Measurements from ENCODE around the gene ARHGEF17.

- no peak for TF ChIP-seq RAD21 (CRISPR knock-in tag; IDR thresholded peaks at IDR 0.05)
- TF ChIP-seq, protein P1, sequence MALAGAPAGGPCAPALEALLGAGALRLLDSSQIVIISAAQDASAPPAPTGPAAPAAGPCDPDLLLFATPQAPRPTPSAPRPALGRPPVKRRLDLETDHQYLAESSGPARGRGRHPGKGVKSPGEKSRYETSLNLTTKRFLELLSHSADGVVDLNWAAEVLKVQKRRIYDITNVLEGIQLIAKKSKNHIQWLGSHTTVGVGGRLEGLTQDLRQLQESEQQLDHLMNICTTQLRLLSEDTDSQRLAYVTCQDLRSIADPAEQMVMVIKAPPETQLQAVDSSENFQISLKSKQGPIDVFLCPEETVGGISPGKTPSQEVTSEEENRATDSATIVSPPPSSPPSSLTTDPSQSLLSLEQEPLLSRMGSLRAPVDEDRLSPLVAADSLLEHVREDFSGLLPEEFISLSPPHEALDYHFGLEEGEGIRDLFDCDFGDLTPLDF (CRISPR knock-in tag; IDR thresholded peaks at IDR 0.05), result no peak
- no peak for TF ChIP-seq FOXJ3 (CRISPR knock-in tag; IDR thresholded peaks at IDR 0.05; ENCODE audit: borderline replicate concordance)
- TF ChIP-seq POLR2A (IDR thresholded peaks at IDR 0.05; ENCODE audit: insufficient read depth in 1 of 2, low read depth in 2 of 2, low read length in 2 of 2), result no peak
- TF ChIP-seq BRCA1 (CRISPR knock-in tag; IDR thresholded peaks at IDR 0.05), result no peak
- TF ChIP-seq, protein P2, sequence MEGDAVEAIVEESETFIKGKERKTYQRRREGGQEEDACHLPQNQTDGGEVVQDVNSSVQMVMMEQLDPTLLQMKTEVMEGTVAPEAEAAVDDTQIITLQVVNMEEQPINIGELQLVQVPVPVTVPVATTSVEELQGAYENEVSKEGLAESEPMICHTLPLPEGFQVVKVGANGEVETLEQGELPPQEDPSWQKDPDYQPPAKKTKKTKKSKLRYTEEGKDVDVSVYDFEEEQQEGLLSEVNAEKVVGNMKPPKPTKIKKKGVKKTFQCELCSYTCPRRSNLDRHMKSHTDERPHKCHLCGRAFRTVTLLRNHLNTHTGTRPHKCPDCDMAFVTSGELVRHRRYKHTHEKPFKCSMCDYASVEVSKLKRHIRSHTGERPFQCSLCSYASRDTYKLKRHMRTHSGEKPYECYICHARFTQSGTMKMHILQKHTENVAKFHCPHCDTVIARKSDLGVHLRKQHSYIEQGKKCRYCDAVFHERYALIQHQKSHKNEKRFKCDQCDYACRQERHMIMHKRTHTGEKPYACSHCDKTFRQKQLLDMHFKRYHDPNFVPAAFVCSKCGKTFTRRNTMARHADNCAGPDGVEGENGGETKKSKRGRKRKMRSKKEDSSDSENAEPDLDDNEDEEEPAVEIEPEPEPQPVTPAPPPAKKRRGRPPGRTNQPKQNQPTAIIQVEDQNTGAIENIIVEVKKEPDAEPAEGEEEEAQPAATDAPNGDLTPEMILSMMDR (CRISPR knock-in tag; IDR thresholded peaks at IDR 0.05), result no peak
- TF ChIP-seq MAX (IDR thresholded peaks at IDR 0.05), result no peak
- no peak for TF ChIP-seq SUZ12 (IDR thresholded peaks at IDR 0.05; ENCODE audit: low read depth, low read length)
- TF ChIP-seq NRL (CRISPR knock-in tag; IDR thresholded peaks at IDR 0.05; ENCODE audit: borderline replicate concordance), result no peak
- TF ChIP-seq, protein P3, sequence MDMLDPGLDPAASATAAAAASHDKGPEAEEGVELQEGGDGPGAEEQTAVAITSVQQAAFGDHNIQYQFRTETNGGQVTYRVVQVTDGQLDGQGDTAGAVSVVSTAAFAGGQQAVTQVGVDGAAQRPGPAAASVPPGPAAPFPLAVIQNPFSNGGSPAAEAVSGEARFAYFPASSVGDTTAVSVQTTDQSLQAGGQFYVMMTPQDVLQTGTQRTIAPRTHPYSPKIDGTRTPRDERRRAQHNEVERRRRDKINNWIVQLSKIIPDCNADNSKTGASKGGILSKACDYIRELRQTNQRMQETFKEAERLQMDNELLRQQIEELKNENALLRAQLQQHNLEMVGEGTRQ (IDR thresholded peaks at IDR 0.05; ENCODE audit: low read depth, low read length), result no peak
- TF ChIP-seq, protein P3 (CRISPR knock-in tag; IDR thresholded peaks at IDR 0.05; ENCODE audit: borderline replicate concordance), result no peak
Observed at GRCh38 chr11:73346186-73346935, 38.3 kb downstream of the ARHGEF17 start.

Data from HepG2 (cell line).